Activated T-cell treated with anti-CD3 and anti-CD28 coated beads, Interleukin-2, amount 50 U/mL, for 4 hours (primary cell): ENCODE results near the gene CRKL. TPM values are rescaled to one million over a fixed set of nuclear protein-coding genes. Genes with fewer than 3 reads are reported as not detected.

Experiments
- ATAC-seq, 2 donors: fragments of 200-7000 bp; cut with Tn5 transposase; one replicate each; pipeline ENCODE4 v1.10.0; 2021
- DNase-seq: peaks from one replicate; pipeline ENCODE4 v3.0.0-alpha.2; 2020
- H3K27me3 Mint-ChIP-seq: one replicate; pipeline ENCODE4 v1.8.0; 2021; ENCODE audit warnings: low read depth, mixed read lengths
- H3K36me3 Mint-ChIP-seq: one replicate; pipeline ENCODE4 v1.8.0; 2022; ENCODE audit warnings: mixed read lengths; ENCODE audit not compliant: insufficient read depth
- H3K4me1 Mint-ChIP-seq: one replicate; pipeline ENCODE4 v1.8.0; 2021; ENCODE audit warnings: low read depth, mixed read lengths
- H3K4me3 Mint-ChIP-seq: one replicate; pipeline ENCODE4 v1.8.0; 2021; ENCODE audit warnings: mild to moderate bottlenecking, moderate library complexity, mixed read lengths
- H3K9me3 Mint-ChIP-seq: one replicate; pipeline ENCODE4 v1.8.0; 2021; ENCODE audit warnings: mixed read lengths
- total RNA-seq, 3 donors: library from RNA; stranded (reverse); gene quantifications; one replicate each; pipeline ENCODE4 v1.2.1, GENCODE V29; 2021

The CRKL gene
- total RNA-seq, 3 donors from 2014 or later, result 82.9 to 90.5 (median 89.2) TPM

DNA sequence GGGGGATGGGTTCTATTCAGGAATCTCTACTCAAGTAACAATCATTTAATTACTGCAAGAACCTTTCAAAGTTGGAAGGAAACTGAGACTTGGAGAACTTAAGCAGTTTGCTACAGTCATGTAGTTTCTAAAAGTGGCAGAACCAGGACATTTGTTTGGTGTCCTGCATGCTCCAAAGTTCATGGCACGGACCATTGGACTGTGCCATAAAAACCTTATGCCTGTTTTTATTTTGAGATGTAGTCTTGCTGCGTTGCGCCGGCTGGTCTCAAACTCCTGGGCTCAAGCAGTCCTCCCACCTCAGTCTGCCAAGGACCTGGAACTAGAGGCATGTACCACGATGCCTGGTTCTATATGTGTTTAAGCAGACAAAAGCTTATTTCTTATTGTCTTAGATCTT, 31.2 kb downstream of the CRKL start:
- Mint-ChIP-seq H3K4me1 (peaks cover 42% of the 10 kb centered on the region), H3K9me3 (no peaks in the 10 kb centered on the region)
- no peak for ATAC-seq

DNA sequence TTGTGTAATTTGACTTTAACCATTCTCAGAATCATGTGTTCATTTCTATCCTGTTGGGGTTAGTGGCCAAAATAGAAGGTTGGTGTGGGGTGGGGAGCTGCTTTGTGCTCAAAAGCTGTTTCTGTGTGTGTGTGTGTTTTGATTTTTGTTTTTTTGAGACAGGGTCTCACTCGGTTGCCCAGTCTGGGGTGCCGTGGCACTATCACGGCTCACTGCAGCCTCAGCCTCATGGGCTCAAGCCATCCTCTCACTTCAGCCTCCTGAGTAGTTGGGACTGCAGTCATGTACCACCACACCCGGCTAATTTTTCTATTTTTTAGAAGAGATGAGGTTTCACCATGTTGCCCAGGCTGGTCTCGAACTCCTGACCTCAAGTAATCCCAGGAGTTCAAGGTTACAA, 31.8 kb downstream of the CRKL start:
- no peak for DNase-seq
- peaks cover 37% of the 10 kb centered on the region for H3K4me1 Mint-ChIP-seq
- peaks cover 26% of the 10 kb centered on the region for H3K36me3 Mint-ChIP-seq
- H3K9me3 Mint-ChIP-seq, result no peaks in the 10 kb centered on the region
- no peaks in the 10 kb centered on the region for H3K27me3 Mint-ChIP-seq
- no peak for ATAC-seq
- H3K4me3 Mint-ChIP-seq, result no peak overlapping the region

More for the DNA sequence above, 31.2 kb downstream of the CRKL start:
- no peaks in the 10 kb centered on the region for H3K27me3 Mint-ChIP-seq
- H3K4me3 Mint-ChIP-seq, result no peak overlapping the region
- peaks cover 23% of the 10 kb centered on the region for H3K36me3 Mint-ChIP-seq
- DNase-seq, result no peak

GRCh38 chr22:20949698-20950183, 32.5 kb downstream of the CRKL start:
- Mint-ChIP-seq H3K9me3 (no peaks in the 10 kb centered on the region), H3K4me1 (peaks cover 37% of the 10 kb centered on the region), H3K4me3 (no peak overlapping the region), H3K27me3 (no peaks in the 10 kb centered on the region), H3K36me3 (peaks cover 26% of the 10 kb centered on the region)
- ATAC-seq (no peak), DNase-seq (no peak)

DNA sequence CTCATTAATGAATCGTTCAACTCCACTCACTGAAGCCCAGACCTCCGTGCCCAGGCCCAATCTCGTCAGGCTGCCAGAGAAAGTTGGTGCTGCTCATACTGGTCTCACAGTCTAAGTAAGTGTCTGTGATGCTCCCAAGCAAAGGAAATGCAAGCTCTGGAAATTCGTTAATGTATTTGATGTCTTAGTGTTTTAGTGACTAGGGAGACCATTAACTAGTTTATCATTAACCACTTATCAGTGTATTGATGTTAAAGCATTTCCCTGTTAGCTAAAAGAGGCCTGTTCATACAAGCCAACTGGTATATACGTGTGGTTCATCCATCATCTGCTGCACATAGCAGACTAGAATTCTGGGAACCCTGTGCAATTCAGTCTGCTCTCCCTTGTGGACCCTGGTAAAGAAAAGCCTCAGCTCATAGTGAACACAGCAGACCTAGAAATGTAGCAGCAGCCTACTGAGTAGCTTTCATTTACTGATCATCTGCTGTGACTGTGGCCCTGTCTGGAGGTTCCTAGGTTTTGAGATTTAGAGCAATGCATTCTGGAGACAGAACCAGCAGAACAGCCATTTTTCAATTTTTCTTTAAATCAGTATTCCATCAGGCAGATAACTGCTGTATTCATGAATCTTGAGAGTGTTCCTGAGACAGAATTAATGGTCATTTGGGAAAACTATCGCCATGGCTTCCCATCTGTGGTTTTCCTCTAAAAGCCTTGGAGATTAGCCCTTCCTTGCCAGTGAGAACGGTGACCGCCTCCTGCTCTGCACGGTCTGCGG, 34.1 kb downstream of the CRKL start:
- H3K4me3 Mint-ChIP-seq, result no peak overlapping the region
- no peak for ATAC-seq
- peaks cover 26% of the 10 kb centered on the region for H3K4me1 Mint-ChIP-seq
- H3K9me3 Mint-ChIP-seq, result no peaks in the 10 kb centered on the region
- peaks cover 1% of the 10 kb centered on the region for H3K27me3 Mint-ChIP-seq
- no peak for DNase-seq
- peaks cover 24% of the 10 kb centered on the region for H3K36me3 Mint-ChIP-seq

GRCh38 chr22:20951932-20952380, 34.7 kb downstream of the CRKL start:
- Mint-ChIP-seq H3K4me3 (no peak overlapping the region), H3K9me3 (no peaks in the 10 kb centered on the region), H3K27me3 (peaks cover 5% of the 10 kb centered on the region), H3K4me1 (peaks cover 22% of the 10 kb centered on the region), H3K36me3 (peaks cover 24% of the 10 kb centered on the region)
- no peak for ATAC-seq
- no peak for DNase-seq

DNA sequence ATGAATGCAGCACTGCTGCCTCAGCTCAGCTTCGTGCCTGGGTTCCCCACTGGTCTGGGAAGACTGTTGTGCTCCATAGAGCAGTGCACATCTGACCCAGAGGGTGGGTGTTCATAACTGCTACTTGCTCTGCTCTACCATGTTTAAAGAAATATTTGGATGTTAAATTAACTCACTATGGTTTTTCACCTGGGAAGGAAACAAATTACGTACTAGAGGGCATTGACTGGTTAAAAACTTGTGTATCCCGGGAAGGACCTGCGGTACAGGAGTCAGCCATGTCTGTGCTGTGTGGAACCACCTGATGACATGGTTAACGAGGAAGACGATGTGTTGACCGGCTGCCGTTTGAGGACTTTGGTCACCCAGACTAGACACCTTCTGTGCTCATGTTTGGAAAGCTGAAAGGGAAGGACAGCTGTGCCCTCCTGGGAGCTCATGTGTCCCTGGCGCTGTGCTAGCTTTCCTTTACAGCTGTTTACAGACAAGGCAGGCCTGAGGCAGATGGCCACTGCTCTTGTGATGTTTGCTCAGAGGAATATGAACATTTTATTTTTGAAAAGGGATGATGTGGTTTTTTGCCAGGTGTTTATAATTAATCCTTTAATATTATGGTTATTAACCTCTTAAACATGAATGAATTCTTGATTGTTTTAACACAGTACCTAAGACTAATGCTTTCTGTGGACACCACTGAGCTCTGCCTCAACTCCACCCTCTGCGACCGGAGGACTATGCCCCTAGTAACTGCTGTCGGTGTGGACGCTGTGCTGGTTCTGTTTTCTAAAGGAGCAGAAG, 35.5 kb downstream of the CRKL start:
- H3K4me3 Mint-ChIP-seq, result no peak overlapping the region
- peaks cover 24% of the 10 kb centered on the region for H3K36me3 Mint-ChIP-seq
- H3K9me3 Mint-ChIP-seq, result no peaks in the 10 kb centered on the region
- H3K27me3 Mint-ChIP-seq, result peaks cover 6% of the 10 kb centered on the region
- DNase-seq, result no peak
- ATAC-seq, result no peak
- H3K4me1 Mint-ChIP-seq, result peaks cover 22% of the 10 kb centered on the region

- H3K9me3 Mint-ChIP-seq, result no peaks in the 10 kb centered on the region
- H3K36me3 Mint-ChIP-seq, result peaks cover 24% of the 10 kb centered on the region
- no peak for DNase-seq
- peaks cover 18% of the 10 kb centered on the region for H3K4me1 Mint-ChIP-seq
- no peak for ATAC-seq
- peaks cover 11% of the 10 kb centered on the region for H3K27me3 Mint-ChIP-seq
- H3K4me3 Mint-ChIP-seq, result no peak overlapping the region
These were observed 36.1 kb downstream of the CRKL start for GRCh38 chr22:20953342-20953608.

GRCh38 chr22:20953668-20954500, 36.7 kb downstream of the CRKL start:
- peaks cover 13% of the 10 kb centered on the region for H3K27me3 Mint-ChIP-seq
- DNase-seq, result no peak
- peaks cover 14% of the 10 kb centered on the region for H3K4me1 Mint-ChIP-seq
- ATAC-seq, result no peak
- no peak overlapping the region for H3K4me3 Mint-ChIP-seq
- H3K9me3 Mint-ChIP-seq, result no peaks in the 10 kb centered on the region
- H3K36me3 Mint-ChIP-seq, result peaks cover 21% of the 10 kb centered on the region

DNA sequence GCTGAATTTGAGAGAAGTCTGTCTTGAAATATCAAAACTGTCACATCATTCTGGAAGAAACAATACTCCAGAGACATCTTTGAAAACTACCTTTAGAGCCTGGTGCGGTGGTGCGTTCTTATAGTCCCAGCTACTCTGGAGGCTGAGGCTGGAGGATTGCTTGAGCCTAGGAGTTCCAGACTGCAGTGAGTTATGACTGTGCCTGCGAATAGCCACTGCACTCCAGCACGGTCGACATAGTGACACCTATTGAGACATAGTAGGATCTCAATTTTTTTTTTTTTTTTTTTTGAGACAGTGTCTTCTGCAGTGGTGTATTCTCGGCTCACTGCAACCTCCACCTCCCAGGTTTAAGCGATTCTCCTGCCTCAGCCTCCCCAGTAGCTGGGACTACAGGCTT, 38.3 kb downstream of the CRKL start:
- peaks cover 4% of the 10 kb centered on the region for H3K4me1 Mint-ChIP-seq

GRCh38 chr22:20956258-20957101, 39.3 kb downstream of the CRKL start:
- Mint-ChIP-seq H3K4me3 (peak overlapping the region; percentile 47), H3K4me1 (peaks cover 4% of the 10 kb centered on the region)
- no peak for DNase-seq

More for the DNA sequence above, 38.3 kb downstream of the CRKL start:
- Mint-ChIP-seq H3K9me3 (no peaks in the 10 kb centered on the region), H3K4me3 (no peak overlapping the region), H3K36me3 (peaks cover 10% of the 10 kb centered on the region), H3K27me3 (peaks cover 19% of the 10 kb centered on the region)
- ATAC-seq (no peak), DNase-seq (no peak)

DNA sequence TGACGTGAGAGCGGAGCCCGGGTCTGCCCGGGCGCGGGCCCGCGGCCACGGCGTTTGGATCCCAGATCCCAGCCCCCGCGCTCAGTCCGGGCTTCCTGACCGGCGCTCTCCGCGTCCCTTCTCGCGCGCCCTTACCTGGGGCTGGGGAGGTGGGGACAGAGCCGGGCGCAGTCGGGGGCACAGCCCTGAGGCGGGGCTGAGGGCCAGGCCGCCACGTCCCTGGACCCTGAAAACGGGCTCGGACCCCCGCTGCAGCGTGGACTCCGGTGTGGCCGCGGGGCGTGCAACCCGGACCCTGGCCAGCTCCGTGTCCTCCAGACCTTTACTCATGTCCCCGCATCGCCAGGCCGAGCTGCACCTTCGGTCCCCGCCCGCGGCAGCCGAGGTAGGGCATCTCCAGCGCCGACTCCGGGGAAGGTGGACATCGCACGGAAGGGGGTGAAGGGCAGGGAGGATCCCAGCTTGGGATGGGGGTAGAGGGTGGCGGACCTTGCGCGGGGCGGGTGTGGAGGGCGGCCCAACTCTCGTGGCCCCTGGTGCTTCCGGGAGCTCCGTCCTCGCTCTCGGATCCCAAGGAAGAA, 40.0 kb downstream of the CRKL start:
- Mint-ChIP-seq H3K9me3 (no peaks in the 10 kb centered on the region), H3K36me3 (peaks cover 9% of the 10 kb centered on the region), H3K4me1 (peaks cover 9% of the 10 kb centered on the region), H3K4me3 (peak overlapping the region; percentile 62), H3K27me3 (peaks cover 23% of the 10 kb centered on the region)
- DNase-seq (no peak), ATAC-seq (peak in 1 of 2 donors; percentile 9)

More at GRCh38 chr22:20956258-20957101, 39.3 kb downstream of the CRKL start:
- H3K9me3 Mint-ChIP-seq, result no peaks in the 10 kb centered on the region
- peaks cover 10% of the 10 kb centered on the region for H3K36me3 Mint-ChIP-seq
- ATAC-seq, result no peak
- H3K27me3 Mint-ChIP-seq, result peaks cover 19% of the 10 kb centered on the region

GRCh38 chr22:20957683-20958431, 40.6 kb downstream of the CRKL start:
- Mint-ChIP-seq H3K4me1 (peaks cover 9% of the 10 kb centered on the region), H3K36me3 (peaks cover 3% of the 10 kb centered on the region), H3K4me3 (peak overlapping the region; percentile 62), H3K9me3 (no peaks in the 10 kb centered on the region), H3K27me3 (peaks cover 24% of the 10 kb centered on the region)
- DNase-seq, result no peak
- peak; percentile 30 to 35 for ATAC-seq
